T-helper 1 cell treated with Interleukin-12 subunit alpha and Interleukin-12 subunit beta and Interleukin-4 antibody, amounts not matched to agents 30 ng/mL and 1 ng/mL, for 36 hours (primary cell): ENCODE data around the gene ITGA2B. TPM values are rescaled to one million over a fixed set of nuclear protein-coding genes. Genes with fewer than 3 reads are reported as not detected.
"Not testable (repeated sequence)": the region's sequence is repeated elsewhere in the genome, so short reads cannot be mapped to it uniquely, and the experiment has no call there.

Experiments used
- intact Hi-C: fragments of 100-400 bp; cut with micrococcal nuclease; formaldehyde crosslinking; loops from one replicate; pipeline ENCODE4 v1.15.1; 2024
- total RNA-seq: library from RNA; stranded (reverse); gene quantifications from 2 replicates; pipeline ENCODE4 v1.2.3, GENCODE V29; 2022

Gene ITGA2B
- total RNA-seq, 1 donor from 2014 or later, result 0.39 TPM

DNA sequence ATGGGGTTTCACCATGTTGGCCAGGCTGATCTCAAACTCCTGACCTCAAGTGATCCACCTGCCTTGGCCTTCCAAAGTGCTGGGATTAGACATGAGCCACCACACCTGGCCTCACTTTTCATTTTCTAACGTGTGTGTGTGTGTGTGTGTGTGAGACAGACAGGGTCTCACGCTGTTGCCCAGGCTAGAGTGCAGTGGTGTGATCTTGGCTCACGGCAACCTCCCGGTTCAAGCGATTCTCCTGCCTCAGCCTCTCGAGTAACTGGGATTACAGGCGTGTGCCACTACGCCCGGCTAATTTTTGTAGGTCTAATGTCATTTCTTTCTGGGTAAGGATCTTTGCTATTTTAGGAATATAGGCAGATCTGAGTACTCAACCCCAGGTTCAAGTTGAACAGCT, 4.7 kb upstream of the ITGA2B start:
- intact Hi-C loops, result not testable (repeated sequence)

DNA sequence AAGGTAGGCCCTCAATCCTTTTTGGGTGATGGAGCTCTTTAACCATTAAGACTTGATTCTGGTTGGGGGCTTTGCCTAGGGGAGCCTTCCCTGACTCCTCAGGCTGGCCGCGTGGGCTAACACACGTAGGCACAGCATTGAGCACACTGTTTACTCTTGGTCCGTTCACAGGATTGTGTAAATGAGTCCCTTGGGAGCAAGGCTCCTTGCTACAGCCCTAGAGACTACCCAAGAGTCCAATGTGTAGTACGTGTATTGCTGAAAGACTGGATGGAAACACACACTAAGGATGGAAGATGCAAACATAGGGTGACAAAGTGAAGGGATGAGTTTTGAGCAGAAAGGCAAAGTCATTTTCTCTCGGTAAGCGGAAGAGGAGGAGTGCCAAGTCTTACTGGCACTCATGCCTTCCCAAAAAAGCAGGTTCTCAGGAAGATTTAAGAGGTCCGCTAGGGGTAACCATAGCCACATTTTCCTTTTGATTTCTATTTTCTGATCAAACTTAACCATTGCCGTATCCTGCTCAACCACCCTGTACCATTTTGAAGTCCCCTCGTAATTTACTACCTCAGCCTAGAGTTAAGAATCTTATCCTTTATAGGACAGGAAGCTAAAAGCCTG, 911 bp upstream of the ITGA2B start:
- intact Hi-C loops, result no loop called here

DNA sequence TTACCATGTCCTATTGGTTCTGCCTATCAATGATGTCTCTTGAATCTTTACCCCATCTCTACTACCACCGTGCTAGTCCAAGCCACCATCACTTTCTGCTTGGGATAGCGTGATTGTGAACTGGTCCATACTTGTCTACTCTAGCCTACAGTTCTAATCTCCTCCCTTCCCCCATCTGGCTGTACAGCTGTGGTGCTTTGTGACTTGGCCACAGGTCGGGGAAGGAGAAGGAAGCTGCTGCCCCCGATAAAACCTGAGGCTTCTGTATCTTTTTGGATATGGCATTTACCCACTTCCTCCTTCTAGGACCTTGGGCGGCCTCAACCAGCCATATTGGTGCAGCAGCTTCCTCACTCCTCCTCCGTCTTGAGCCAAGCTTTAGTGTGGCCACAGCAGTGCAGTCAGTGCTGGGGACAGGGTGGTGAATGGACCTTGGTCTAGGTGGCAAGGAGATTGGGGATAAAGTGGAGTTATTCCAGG, 314 bp upstream of the ITGA2B start:
- intact Hi-C loops, result no loop called here

DNA sequence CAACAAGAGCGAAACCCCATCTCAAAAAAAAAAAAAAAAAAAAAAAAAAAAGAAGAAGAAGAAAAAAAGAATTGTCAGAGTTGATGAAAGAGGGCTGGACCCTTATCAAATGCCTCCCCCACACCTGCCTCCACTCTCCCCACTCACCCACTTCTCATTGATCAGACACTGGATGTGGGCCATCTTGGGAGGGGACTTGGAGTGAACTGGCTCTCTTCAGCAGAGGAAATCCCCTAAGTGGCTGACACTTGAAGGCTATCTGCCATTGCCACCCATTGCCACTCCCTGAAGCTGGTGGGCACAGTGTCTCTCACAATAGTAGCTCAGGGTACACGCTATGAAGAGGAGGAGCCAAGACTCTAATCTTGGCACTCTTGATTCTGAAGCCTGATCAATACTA, 1.6 kb downstream of the ITGA2B start:
- intact Hi-C loops, result no loop called here

DNA sequence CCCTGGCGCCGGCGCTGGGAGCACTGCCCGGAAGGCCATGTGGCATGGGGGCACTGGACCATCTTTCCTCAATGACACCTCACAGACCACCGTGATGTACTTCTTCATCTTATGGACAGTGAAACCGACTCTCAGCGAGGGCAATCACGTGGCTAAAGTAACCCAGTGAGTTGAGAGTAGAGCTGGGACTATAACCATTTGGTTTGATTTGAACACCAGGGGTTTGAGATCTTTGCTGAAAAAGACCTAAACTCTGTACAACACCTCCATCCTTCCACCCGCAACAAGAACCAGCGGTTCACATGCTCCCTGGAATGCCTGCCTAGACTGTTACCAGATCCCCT, 3.3 kb downstream of the ITGA2B start:
- intact Hi-C loops, result no loop called here

DNA sequence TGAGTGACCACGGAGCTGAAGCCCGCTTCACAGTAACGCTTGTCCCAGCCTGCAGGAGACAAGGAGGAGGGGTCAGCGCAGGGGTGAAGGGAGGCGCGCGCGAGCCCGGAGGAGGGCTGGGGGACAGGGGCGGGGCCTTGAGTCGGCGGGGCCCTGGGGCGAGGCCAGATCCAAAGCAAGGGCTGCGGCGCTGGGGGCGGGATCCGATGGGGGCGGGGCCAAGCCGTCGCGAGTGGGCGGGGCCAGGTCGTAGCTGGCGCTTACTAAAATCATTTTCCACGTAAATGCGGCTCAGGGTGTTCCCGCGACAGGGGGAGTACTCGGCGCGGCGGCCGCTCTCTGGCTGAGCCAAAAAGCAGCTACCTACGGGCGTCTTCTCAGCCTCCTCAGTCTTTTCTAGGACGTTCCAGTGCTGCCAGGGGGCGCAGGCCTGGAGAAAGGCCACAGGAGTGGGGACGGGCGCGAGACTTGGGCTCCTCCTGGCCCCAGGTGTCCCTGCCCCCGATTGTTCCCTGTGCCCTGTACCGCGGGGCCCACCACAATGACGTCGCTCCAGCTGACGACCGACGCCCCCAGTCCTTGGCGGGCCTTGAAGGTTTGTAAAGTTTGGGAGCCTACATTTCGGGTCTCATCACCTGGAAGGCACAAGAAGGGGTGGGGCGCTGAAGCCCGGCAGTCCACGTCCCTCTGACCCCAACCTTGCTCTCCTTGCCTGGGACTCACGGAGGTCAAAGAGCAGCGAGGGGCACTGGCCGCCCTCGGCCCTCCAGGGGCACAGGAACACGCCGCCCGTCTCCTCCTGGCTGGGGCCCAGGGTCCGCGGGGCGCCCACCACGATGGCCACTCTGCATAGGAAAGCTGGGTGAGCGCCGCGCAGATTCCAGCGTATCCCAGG, 3.9 kb downstream of the ITGA2B start:
- intact Hi-C loops, result loop anchor here (1.0 to 2.0 kb wide), 6 partner anchors 22 to 390 kb away; partner anchors contain the start of genes FAM171A2, GPATCH8, GRN and SLC25A39

DNA sequence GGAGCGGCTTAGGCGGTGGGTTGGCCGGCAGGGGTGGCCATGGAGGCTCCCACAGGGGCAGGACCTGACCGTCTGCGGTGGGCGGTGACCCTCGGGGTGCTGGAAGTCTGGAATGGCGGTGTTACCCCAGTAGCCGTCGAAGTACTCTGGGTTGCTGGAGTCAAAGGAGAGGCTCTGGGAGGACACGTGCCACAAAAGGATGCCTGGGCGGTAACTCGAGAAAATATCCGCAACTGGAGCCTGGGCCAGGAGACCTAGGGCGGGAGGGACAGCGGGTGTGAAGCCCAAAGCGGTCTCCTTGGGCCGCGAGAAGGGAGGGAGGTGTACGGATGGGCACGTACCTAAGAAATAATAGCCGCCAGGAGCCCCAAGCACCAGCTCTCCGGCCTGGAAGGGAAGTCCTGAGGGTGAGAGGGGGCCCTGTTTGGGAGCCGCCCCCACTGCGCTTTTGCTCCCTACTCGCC, 4.6 kb downstream of the ITGA2B start:
- intact Hi-C loops, result loop anchor here (1.0 to 2.0 kb wide), 6 partner anchors 22 to 390 kb away; partner anchors contain the start of genes FAM171A2, GPATCH8, GRN and SLC25A39

DNA sequence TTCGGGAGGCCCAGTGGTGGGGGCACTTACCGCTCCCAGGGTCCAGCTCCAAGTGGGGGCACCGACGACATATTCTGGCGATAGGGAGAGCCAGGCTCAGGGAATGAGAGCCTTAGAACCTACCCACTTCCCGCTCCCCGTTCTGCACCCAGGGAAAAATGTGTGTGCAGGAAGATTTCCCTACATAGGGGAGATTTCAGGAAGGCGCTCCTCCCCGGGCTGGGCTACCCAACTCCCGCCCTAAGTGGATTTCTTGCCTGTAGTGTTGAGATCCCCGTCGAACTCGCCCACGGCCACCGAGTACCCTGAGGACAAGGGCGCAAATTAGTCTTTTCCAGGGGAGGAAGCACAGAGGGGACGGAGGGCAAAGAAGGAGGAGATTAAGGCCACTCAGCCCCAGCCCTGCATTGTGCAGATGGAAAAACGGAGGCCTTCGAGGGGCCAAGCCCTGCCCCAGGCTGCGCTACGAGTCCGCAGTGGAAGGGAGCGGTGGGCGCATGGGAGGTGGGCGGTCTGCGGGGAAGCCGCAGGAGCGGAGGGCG, 5.1 kb downstream of the ITGA2B start:
- intact Hi-C loops, result loop anchor here (2.0 kb wide), 2 partner anchors 60 to 118 kb away; partner anchors contain the start of genes GPATCH8 and SLC25A39

DNA sequence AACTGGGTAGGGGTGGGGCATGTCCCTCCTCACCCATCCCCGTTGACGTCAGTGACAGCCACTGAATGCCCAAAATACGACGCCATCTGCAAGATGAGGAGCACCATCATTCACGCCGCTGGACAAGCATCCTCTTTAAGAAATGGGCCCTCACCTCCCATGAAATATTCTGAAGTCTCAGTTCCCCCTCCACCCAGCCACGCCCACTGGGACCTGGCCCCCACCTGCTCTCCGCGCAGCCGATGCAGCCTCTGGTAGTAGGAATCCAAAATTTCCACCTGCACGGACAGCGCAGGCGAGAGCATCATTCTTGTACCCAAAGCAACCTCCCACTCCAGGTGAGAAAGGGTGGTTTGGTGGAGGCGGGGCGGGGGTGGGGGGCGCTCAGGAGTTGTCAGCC, 5.6 kb downstream of the ITGA2B start:
- intact Hi-C loops, result loop anchor here (2.0 kb wide), 2 partner anchors 59 to 119 kb away; partner anchors contain the start of genes GPATCH8 and SLC25A39

DNA sequence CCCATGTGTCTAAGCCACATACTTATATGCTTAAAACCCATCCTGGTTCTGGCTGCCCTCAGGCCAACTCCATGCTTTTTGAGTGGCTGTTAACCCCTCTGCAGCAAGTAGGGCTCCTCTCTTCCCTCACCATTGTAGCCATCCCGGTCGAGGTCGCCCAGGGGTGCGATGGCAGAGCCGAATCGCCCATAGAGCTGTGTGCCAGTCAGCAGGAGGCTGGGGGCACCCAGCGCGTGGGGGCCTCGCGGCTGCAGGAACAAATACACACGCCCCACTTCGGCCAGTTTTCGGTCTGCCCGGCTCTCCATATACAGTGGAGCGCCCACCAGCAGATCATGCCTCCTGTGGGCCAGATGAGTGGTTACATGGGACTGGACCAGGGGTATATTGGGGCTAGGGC, 6.1 kb downstream of the ITGA2B start:
- intact Hi-C loops, result no loop called here

DNA sequence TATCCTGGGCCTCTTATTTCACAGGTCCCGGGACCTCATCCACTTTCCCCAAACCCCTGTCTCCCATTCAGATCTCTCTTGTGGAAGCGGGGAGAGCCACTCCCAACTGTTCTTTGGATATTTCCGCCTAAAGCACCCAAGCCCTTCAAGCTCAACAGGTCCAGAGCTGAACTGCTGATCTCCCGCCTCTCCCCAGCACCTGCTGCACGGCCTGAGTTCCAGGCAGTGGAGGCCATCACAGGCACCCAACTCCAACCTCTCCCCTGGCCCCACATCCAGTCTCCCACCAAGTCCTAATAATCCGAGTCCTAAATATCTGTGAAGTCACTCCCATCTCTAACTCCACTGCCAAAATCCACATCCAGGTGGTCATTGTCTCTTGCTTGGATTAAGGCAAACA, 6.5 kb downstream of the ITGA2B start:
- intact Hi-C loops, result no loop called here

DNA sequence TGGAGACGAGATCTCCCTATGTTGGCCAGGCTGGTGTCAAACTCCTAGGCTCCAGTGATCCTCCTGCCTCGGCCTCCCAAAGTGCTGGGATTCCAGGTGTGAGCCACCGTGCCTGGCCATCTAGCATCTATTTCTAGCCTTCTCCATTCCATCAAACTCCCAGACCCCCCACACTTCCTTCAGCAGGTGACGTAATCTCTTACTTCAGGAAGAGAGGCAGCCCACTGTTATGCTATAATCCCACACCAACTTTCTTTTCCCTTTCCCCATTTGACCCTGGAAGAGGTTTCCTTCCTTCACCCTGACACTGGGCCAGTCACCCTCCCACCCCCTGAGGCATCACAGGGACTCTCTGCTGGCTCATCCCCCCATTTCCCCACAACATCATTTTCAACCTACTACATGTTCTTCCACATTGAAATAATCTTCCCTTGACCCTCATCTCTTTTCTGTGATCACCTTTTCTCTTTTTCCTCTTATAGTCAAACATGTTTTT, 7.6 kb downstream of the ITGA2B start:
- intact Hi-C loops, result no loop called here

DNA sequence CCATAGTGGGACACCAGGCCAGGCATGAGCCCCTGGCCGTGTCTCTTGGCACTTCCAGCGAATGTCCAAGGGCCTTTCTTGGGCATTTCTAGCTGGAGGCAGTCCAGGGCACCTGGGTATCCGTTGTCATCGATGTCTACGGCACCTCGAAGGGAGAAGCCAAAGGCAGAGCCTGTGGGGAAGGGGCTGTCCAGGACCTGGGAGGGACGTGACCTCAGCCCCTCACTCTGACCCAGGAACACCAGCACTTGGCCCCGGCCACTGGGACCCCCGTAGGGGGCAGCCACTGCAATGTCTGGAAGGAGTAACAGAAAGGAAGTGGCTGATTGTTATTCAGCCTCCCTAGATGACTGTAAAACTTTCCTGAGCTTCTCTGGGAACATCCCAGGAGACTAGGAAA, 8.7 kb downstream of the ITGA2B start:
- intact Hi-C loops, result no loop called here

DNA sequence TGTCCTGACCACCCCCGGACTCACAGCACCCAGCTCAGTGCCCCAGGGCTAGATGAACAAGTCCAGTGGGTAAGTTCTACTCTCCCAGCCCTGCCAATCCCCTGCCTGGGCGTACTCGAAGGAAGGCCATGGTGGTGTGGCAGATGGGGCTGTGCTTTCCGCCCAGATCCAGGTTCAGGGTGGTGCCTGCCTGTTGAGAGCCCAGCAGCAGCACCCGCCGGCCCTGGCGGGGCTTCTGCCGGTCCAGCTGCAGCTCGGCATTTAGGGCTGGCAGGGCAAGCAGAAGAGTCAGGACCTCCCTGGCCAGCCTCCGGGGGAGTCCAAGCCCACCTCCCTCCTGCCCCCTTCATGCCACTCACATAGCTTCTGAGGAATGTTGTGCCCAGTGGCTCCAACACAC, 9.6 kb downstream of the ITGA2B start:
- intact Hi-C loops, result no loop called here

DNA sequence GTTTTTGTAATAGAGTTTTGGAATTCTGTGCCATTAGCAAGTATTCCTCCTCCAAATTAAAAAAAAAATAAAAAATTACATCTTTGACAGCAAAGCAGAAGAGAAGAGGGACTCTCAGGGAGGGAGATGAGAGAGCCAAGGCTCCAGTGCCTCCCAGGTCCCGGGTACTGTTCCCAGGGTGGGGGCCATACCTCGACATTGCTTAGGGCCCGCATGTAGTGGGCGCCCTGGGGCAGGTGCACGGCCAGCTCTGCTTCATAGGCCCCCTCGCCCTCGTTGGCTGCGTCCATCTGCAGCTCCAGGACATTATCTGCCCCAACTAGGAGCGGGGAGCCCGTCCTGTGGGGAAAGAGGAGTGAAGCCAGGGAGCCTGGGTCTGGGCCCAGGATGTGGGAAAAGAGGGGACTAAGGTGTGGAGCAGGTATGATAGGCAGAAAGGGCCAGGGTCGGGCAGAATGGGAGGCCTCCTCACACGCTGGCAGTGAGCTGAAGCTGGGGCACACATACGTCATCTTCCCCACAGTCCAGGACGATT, 11.2 kb downstream of the ITGA2B start:
- intact Hi-C loops, result no loop called here

DNA sequence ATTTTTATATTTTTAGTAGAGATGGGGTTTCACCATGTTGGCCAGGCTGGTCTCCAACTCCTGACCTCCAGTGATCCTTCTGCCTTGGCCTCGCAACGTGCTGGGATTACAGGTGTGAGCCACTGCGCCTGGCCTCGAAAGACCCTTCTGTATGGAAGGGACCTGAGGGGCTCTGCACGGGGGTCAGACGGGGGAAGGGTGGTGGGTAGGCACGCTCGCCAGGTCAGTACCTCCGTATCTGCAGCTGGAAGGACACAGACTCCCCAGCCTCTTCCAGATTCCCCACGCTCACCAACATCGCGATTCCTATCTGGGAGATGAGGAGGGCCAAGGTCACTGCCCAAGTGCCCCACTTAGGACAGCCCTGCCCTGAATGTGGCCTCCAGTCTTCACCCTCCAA, 12.7 kb downstream of the ITGA2B start:
- intact Hi-C loops, result no loop called here

DNA sequence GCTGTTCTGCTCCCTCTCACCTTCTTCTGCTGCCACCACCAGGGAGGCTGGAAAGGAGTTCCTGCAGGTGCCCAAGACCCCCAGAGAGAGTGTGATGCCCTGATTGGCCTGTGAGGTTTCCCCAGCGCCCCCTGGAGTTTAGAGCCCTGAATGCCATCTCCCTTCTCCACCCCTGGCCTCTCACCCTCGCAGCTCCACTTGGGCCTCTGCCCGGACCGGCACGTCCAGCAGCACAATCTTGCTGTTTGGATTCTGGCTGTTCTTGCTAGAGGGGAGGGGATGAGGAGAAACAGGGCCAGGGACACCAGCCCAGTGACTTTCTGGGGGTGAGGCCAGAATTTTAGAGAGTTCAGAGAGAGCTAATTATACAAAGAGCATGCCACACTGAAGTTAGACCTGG, 13.3 kb downstream of the ITGA2B start:
- intact Hi-C loops, result no loop called here

DNA sequence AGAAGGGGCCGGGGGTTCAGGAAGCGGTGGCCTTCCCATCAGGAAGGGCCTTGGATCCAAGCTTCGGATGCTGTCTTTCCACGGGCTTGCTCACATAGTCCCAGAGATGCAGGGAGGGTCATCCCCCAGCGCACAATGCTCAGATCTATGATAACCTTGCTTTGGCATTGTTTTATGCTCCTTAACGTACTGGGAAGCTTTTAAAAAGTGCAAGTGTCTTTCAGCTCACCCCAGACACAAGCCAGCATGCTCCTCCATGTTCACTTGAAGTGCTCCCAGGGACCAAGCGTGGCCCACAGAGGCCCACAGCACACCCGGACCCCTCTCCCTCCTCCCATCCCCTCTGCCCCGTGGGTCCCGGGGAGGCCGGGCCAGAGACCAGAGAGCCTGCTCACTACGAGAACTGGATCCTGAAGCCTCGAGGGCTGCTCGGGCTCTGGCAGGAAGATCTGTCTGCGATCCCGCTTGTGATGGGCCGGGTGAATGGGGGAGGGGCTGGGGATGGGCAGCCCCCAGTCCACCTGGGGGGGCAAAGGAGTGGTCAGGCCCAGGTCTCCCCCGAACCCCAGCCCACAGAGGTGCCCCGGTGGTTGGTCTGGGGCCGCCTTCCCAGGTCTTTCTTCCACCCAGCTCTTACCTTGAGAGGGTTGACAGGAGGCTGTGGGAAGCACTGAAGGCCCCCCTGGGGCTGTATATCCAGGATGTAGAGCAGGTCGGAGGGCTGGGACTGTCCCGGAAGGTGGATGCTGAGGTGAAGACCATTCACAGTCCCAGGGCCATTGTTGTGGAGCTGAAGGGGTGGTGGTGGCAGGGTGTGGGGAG, 14.0 kb downstream of the ITGA2B start:
- intact Hi-C loops, result no loop called here

DNA sequence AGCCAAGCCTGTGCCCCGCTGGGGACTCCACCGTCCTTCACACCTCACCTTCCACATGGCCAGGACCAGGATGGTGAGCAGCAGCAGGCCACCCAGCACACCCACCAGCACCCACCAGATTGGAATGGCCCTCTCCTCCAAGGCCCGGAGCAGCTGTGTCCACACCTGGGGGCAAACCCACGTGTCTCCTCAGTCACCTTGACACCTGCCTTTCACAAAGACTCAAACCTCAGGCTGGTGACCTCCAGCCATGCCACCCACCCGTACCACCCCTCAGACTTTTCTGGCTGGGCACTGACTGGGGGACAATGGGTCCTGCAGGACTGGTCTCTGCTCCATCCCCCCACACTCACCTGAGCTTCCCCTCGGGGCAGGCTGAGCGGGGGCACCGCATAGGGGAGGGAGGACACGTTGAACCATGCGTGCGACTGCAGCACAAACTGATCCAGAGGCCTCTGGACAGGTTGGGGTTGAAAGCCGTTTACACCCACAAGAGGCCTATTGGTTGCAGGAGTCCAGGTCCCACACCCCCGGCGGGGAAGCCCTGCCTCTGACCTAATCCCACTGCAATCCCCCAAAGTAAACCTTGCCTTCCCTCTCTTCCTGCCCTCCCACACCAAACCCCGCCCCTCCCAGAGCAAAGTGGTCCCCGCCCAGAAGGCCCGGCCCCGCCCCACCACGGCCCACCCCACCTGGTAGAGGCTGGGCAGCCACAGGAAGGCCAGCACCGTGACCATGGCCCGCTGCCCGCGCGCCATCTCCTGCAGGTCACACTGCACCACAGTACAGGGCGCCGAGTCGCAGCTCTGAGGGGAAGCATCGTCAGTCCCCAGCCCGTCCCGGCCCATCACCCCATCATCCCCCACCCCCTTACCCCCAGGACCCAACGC, 14.9 kb downstream of the ITGA2B start:
- intact Hi-C loops, result no loop called here

DNA sequence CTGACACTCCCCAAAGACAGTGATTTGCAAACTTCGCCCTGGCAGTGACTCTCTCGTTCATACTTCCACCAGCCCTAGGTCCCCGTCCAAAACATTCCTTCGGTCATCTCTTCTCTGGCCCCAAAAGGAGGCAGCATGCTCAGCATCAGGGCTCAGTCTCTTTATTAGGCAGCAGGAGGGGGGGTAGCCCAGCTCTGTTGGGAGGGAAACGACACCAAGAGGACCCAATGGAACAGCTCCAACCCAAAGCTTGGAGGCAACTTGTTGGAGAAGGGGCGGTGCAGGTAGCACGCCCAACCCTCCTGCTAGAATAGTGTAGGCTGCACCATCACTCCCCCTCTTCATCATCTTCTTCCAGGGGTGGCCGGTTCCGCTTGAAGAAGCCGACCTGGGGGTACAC, 17.4 kb downstream of the ITGA2B start:
- intact Hi-C loops, result no loop called here
